ENCODE data around the gene FGF22. TPM values are rescaled to one million over a fixed set of nuclear protein-coding genes. Genes with fewer than 3 reads are reported as not detected.

FGF22 gene
- total and polyA plus RNA-seq, 2 of the 8 experiments (the other 6 are each of a cell fraction or from before 2014, with no cell fraction given) = 0.44 to 1.7 TPM

DNA sequence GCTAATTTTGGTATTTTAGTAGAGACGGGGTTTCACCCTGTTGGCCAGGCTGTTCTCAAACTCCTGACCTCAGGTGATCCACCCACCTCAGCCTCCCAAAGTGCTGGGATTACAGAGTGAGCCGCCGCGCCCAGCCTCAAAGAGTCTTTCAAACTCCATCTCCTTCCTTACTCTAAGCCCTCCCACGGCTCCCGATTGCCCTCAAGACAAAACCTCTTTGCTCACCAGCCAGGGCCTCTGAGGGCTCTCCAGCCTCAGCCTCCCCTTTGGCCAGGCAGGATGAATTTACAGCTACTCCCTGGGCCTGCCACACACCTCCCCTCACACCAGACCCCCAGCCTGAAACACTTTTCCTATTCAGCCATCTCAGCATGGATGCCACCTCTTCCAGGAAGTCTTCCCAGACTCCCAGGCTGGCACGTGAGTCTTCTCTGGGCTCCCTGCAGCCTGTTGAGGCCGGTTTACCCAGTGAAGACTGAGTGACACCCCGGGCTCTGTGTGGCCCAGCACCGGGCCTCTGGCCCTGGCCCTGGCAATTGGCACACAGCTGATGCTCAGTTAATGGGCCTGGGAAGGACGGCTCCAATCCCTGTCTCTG, 48.0 kb downstream of the FGF22 start:
- H3K4me3 ChIP-seq (ENCODE audit: extremely low read depth in 1 of 4, insufficient read depth in 2 of 4, low read depth in 3 of 4, low read length in 4 of 4) = no peak overlapping the region
- H3K79me2 ChIP-seq (ENCODE audit: control insufficient read depth in 1 of 2, insufficient read depth in 2 of 2, low read length in 2 of 2) = no peaks in the 10 kb centered on the region
- H3K9me3 ChIP-seq (ENCODE audit: insufficient read depth in 2 of 2, low read depth in 1 of 2, low read length in 1 of 2) = no peaks in the 10 kb centered on the region; a peak in 1 of 4 replicates
- 90% methylated on average over 11 of the region's 11 CpGs; no CpG with 5 or more reads in 1 of the 2 experiments for WGBS, 2 experiments (ENCODE audit: extremely low coverage in 1 of 2, insufficient coverage in 1 of 2, insufficient read length in 1 of 2, insufficient replicate concordance in 2 of 2, low coverage in 1 of 2, low lambda C conversion rate in 2 of 2, missing lambda C conversion rate in 1 of 2)
- no peak overlapping the region for H2BK120ac ChIP-seq (replicated peaks; ENCODE audit: low read depth, low read length)
- no peak overlapping the region for H2AFZ ChIP-seq (ENCODE audit: low read length)
- peaks cover 0 to 1% of the 10 kb centered on the region in 2 experiments for H4K20me1 ChIP-seq (replicated peaks in 1 of 2; ENCODE audit: control insufficient read depth in 1 of 2, insufficient read depth in 2 of 2, low read length in 2 of 2)
- H3K27me3 ChIP-seq (replicated peaks in 1 of 4; ENCODE audit: control insufficient read depth in 3 of 4, extremely low read depth in 1 of 4, insufficient read depth in 3 of 4, low read length in 3 of 4) = 0 out of 7 replicates have a peak, but pooled peaks cover 0 to 2% (median 0%) of the 10 kb centered on the region in 4 experiments
- TF ChIP-seq CTCF (IDR thresholded peaks at IDR 0.05; ENCODE audit: control extremely low read depth in 1 of 3, insufficient read depth in 1 of 3, low read depth in 1 of 3, low read length in 3 of 3) = no peak
- H3K4me1 ChIP-seq (replicated peaks in 1 of 4; ENCODE audit: control insufficient read depth in 3 of 4, insufficient read depth in 4 of 4, low read length in 3 of 4) = no peaks in the 10 kb centered on the region
- H4K5ac ChIP-seq (ENCODE audit: insufficient read length, low read depth, low read length) = no peak overlapping the region
- no peak overlapping the region for H3K23ac ChIP-seq (ENCODE audit: insufficient read length)
- H3K4ac ChIP-seq (replicated peaks; ENCODE audit: insufficient read length, low read depth, low read length) = no peak overlapping the region
- no peak overlapping the region for H2BK5ac ChIP-seq (ENCODE audit: low read depth, low read length)
- no peak overlapping the region for H2AK5ac ChIP-seq (ENCODE audit: low read depth, low read length)
- H3K4me2 ChIP-seq (ENCODE audit: insufficient read depth in 1 of 2, low read depth in 2 of 2, low read length in 2 of 2) = no peak overlapping the region
- H3K36me3 ChIP-seq (ENCODE audit: control insufficient read depth in 2 of 4, insufficient read depth in 4 of 4, low read length in 3 of 4) = no peaks in the 10 kb centered on the region
- no peak overlapping the region for H2BK15ac ChIP-seq (ENCODE audit: low read length)
- ChIA-PET POLR2A (ENCODE audit: partially characterized antibody) (interaction anchor here (1.6 kb wide), 1 partner anchor 16 kb away, joined by 3 read pairs; no protein-coding TSS in a partner anchor), CTCF (ENCODE audit: partially characterized antibody) (interaction anchor here (1.5 kb wide), 1 partner anchor 14 kb away, joined by 4 read pairs; no protein-coding TSS in a partner anchor)
- H3K14ac ChIP-seq (ENCODE audit: insufficient read length) = no peak overlapping the region
- no peak overlapping the region for H3K27ac ChIP-seq (ENCODE audit: low read depth, low read length)
- no peak overlapping the region for H4K91ac ChIP-seq (replicated peaks; ENCODE audit: insufficient read length, low read length)
- no peak overlapping the region for H4K8ac ChIP-seq (ENCODE audit: extremely low read depth, insufficient read depth, low read length)
- no peaks in the 10 kb centered on the region for H3K79me1 ChIP-seq (ENCODE audit: low read depth, low read length)
- no peak overlapping the region for H2BK20ac ChIP-seq (ENCODE audit: low read length)
- no peak for DNase-seq (ENCODE audit: low read depth in 1 of 2, low spot score in 2 of 2)
- H3K18ac ChIP-seq (ENCODE audit: extremely low read depth, low read length) = no peak overlapping the region
- FAIRE-seq = no peak
- no peak overlapping the region for H3K56ac ChIP-seq (replicated peaks; ENCODE audit: insufficient read length, low read depth, low read length)
- no peaks in the 10 kb centered on the region for H3K23me2 ChIP-seq (ENCODE audit: low read depth, low read length)
- H3K9ac ChIP-seq (replicated peaks in 1 of 4; ENCODE audit: extremely low read depth in 1 of 4, low read depth in 3 of 4, low read length in 3 of 4) = no peak overlapping the region
- H2BK12ac ChIP-seq (ENCODE audit: low read depth, low read length) = no peak overlapping the region
